HG03469 (cell line): ENCODE measurements around the gene OR10AD1.
A peak's percentile ranks its signal among the peaks of the same experiment; 100 is the strongest.
"Not testable (repeated sequence)": the region's sequence is repeated elsewhere in the genome, so short reads cannot be mapped to it uniquely, and the experiment has no call there.

Source experiments
- ATAC-seq: cut with Tn5 transposase; IDR thresholded peaks from one replicate; pipeline ENCODE4 v1.9.1; 2021; ENCODE audit warnings: mild to moderate bottlenecking, moderate library complexity, moderate number of reproducible peaks; ENCODE audit not compliant: unreplicated experiment

Gene OR10AD1

GRCh38 chr12:48203192-48203591 lies at the start of gene OR10AD1:
OR10AD1 (minus strand) TSS chr12:48203292; CDS start chr12:48203292, 0 bp downstream.
- no peak for ATAC-seq

DNA sequence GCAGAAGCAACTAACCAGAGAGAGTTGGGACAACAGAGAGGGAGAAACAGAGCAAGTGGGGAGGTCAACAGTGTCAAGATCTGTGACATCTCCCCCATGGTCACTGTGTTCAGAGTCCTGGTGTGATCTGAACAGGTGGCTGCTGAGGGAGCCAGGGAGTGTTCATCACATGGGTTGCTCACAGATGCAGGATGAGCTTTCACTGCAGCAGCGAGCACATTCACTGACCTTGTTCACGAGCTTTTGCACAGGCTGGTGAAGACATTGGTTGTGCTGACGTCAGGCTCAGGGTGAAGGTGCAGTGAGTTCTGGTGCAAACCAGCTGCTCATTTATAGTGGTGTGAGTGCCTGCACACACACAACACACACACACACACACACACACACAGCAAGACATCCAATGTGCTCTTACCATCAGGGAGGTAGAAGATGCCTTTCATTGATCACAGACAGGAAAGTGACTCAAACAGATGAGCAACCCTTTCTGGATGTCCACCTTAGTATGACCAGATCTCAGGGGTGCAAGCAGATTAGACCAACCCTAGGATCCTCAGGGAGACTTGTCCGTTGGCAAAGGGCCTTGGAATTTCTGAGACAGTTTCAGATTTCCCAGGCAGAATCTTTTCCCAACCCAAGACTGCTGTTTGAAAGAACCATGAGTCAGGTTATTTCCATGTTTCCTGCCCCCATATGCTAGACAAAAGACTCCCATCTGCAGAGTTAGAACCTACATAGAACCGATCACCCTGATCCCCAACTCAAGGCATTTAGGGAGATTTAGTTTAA lies 44.3 kb upstream of the OR10AD1 start:
- ATAC-seq: no peak

DNA sequence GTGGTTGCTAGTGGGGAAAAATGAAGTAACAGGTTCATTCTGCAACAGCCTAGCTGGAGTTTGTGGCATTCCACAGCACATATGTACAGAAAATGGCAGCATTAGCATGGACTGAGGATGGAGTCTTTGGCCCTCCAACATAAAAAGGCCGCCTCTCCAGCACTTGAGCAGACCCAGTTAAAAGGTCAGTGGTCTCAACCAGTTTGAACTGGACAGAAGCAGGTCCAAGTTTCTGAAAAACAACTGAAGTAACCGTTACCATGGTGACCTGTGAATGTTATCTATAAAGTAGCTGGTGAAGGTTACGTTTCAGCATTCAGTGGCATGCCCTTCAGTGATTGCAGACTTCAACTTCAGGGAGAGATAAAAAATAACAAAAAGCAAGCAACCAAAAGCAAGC lies 34.1 kb upstream of the OR10AD1 start:
- ATAC-seq: no peak

DNA sequence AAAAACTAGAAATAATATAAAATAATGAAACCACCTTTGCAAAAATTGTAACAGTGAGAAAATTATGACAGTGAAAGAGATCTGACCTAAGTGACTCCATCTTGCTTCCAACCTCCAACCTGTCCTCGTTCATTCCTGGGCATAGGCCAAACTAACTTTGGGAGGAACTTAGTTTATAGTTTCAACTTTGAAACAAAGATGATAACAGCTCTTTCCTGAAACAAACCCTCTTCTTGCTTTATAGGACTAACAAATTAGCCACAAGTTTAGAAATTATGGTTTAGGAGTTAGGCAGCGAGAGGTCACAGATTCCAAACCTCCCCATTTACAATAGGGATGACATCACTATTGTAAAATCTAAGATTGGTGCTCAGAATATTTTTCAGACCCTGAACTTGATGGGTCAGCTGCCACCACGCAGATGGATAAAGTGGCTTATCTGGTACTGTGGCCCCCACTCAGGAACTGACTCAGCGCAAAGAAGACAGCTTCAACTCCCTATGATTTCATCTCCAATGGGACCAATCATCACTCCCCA lies 32.8 kb upstream of the OR10AD1 start:
- ATAC-seq: no peak

GRCh38 chr12:48231169-48231958 lies 28.3 kb upstream of the OR10AD1 start:
- ATAC-seq: not testable (repeated sequence)

DNA sequence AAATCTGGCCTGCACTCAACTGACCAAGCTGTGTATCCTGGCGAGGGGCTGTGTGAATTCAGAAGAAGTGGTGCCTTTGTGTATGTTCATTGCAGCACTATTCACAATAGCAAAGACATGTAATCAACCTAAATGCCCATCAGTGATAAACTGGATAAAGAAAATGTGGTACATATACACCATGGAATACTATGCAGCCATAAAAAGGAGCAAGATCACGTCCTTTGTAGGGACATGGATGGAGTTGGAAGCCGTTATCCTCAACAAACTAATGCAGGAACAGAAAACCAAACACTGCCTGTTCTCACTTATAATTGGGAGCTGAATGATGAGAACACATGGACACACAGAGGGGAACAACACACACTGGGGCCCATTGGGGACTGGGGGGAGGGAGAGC lies 21.4 kb upstream of the OR10AD1 start:
- ATAC-seq: not testable (repeated sequence)

- ATAC-seq: no peak
Measured at GRCh38 chr12:48221645-48222044, 18.6 kb upstream of the OR10AD1 start.

- no peak for ATAC-seq
Measured at GRCh38 chr12:48220701-48221100, 17.6 kb upstream of the OR10AD1 start.

- no peak for ATAC-seq
Measured at GRCh38 chr12:48219631-48220030, 16.5 kb upstream of the OR10AD1 start.

DNA sequence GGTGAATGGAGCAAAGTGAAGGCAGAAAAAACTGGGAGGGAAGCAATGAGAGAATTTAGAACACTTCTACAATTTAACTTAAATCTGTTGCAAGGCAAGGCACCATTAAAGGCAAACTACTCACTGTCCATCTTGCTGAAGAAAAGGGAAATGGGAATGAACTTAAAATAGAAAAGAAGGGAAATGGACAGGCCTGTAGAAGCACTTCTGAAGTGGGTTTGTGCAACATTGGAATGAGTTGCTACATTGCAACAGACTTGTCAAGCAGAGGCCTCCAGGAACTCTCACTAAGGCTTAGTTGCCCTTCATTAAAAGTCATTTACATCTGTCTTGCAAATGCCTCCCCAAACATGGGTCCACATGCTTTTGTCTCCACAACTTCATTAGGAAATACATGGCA lies 13.7 kb upstream of the OR10AD1 start:
- ATAC-seq: no peak

- not testable (repeated sequence) for ATAC-seq
Measured at GRCh38 chr12:48209495-48209894, 6.4 kb upstream of the OR10AD1 start.

- no peak for ATAC-seq
Measured at GRCh38 chr12:48202766-48203165, 326 bp downstream of the OR10AD1 start.

GRCh38 chr12:48201516-48201915 lies 1.6 kb downstream of the OR10AD1 start:
- ATAC-seq: no peak

GRCh38 chr12:48201091-48201490 lies 2.0 kb downstream of the OR10AD1 start:
- no peak for ATAC-seq

DNA sequence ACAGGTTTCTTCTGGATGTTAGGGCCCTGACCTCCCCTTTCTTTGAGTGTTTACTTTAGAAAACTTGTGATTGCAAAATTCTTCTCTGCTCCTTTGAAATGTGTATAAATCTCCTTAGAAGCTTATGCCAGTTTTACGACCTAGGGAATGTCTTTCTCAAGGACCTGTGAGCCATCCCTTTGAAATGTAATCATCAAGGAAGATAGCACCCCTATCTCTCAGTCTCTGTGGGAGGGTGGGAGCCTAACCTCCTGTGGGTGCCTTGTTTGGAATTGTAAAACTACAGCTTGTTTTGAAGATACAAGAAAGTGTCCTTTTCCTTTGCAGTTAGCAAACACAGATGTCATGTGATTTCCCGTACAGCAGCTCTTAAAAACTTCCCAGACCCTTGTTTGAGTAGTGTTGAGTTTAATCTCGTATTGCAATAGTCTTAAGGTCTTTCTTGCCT lies 3.3 kb downstream of the OR10AD1 start:
- ATAC-seq: no peak

DNA sequence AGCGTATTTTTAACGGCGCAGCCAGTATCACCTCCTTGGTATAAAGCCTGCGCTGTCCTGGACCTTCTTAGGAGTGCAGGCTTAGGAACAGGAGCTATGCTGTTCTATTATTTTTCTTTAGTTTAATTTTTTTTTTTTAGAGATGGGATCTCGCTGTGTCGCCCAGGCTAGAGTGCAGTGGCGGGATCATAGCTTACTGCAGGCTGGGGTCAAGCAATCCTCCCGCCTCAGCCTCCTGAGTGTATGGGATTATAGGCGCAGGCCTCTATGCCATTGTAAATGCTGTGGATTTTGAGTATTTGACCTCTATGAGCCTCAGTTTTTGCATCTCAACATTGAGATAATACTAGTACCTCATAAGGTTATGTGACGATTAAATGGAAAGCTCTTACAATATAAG lies 4.1 kb downstream of the OR10AD1 start:
- ATAC-seq: no peak

DNA sequence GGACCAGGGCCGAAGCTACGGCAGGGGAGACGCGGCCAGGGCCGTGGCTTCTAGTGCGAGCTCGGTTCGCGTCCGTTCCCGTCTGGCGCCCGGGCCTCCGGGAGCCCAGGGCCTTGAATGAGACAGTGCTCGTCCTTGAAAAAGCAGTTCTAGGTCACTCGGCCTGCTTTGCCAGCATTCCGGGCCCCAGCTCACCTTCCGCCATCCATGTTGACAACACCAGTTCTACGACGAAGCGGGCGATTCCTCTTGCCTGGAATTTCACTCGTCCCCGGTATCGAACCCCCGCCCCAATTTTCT lies 4.5 kb downstream of the OR10AD1 start:
- ATAC-seq: no peak

DNA sequence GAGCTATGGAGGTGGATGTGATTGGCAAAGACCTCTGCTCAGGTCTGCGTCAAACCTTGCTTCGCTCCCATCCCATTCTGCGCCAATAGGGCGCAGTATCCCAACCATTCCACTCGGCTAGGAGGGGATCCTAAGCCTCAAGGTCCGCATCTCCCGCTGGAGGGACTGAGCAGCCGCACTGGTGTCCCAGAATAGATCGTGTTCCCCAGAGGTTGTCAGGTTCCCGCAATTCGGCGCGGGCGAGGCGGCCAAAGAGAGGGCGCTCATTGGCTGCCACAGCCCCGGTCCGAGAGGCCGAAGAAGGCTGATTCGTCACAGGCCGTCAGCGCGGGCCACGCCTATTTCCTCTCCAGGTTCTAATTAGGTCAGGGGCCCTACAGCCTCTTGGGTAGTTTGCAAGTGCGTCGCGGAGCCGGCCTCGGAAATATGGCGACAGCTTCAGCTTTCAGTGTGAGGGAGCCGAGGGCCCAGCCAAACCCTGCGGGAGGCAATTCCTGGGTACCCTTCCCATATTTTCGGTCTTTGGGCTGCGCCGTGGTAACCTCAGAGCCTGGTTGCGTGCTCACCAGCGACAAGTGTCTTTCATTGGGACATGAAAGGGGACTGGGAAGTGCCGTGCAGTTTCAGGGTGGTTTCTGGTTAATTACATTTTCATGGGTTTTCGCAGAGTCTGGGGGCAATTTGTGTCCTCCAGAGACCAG lies 5.0 kb downstream of the OR10AD1 start:
- peak; percentile 98 for ATAC-seq

DNA sequence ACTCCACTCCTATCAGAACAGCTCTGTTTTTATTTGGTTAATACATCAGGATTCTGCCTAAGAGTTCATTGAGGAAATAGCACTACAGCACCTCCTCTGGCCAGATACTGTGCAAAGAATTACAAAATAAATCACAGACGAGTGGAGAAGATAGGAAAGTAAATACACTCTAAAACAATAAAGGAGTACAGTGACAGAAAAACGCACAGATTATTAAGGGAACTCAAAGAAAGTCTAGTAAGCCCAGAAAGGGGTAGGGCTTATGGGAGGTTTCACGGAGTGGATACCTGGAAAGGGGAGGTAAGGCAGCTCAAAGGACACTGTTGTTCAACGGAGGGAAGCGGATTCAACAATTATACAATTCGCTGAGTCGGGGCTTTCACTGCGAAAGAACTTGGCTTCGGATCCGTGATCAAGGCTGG lies 5.5 kb downstream of the OR10AD1 start:
- ATAC-seq: no peak

- no peak for ATAC-seq
Measured at GRCh38 chr12:48194799-48195201, 8.3 kb downstream of the OR10AD1 start.

DNA sequence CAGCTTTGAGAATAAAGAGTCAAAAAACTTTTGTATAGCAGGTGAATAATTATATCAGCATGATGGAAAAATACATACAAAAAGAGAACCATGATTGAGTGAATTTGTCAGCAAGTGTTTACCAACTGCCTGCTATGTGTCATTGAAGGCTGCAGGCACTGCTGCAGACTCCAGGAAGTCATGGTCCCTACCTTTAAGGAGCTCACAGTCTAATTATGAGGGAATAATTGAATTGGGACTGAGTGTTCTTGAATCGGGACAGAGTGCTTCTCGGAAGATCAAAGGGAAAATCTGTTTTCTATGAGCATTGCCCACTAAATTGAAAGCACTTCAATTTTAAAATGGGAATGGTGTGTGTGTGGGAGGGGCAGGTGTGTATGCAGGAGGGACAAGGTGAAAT lies 9.5 kb downstream of the OR10AD1 start:
- no peak for ATAC-seq
